SIG-M5 treated with dmso at 0.1 percent for 504 hours (cell line): ENCODE data around the gene SLFN12L.
"Not testable (repeated sequence)": the region's sequence is repeated elsewhere in the genome, so short reads cannot be mapped to it uniquely, and the experiment has no call there.

ENCODE experiments used
- DNase-seq: peaks from one replicate; lab custom pipeline; 2025; ENCODE audit not compliant: unreplicated experiment; lab: John Stamatoyannopoulos, UW

The SLFN12L gene

GRCh38 chr17:35498448-35499178, 38.9 kb downstream of the SLFN12L start:
- DNase-seq: no peak

- no peak for DNase-seq
Measured at GRCh38 chr17:35496451-35497290, 40.8 kb downstream of the SLFN12L start.

GRCh38 chr17:35493040-35493439, 44.4 kb downstream of the SLFN12L start:
- no peak for DNase-seq

GRCh38 chr17:35491417-35491816, 46.1 kb downstream of the SLFN12L start:
- no peak for DNase-seq

- DNase-seq: no peak
Measured at GRCh38 chr17:35489944-35490343, 47.5 kb downstream of the SLFN12L start.

- DNase-seq: no peak
Measured at GRCh38 chr17:35488991-35489390, 48.5 kb downstream of the SLFN12L start.

- peak; percentile 77 for DNase-seq
Measured at GRCh38 chr17:35486920-35487732, 50.4 kb downstream of the SLFN12L start.

GRCh38 chr17:35479271-35479670, 58.2 kb downstream of the SLFN12L start:
- no peak for DNase-seq

GRCh38 chr17:35477248-35477647, 60.2 kb downstream of the SLFN12L start:
- DNase-seq: no peak

GRCh38 chr17:35476283-35476820, 61.1 kb downstream of the SLFN12L start:
- no peak for DNase-seq

GRCh38 chr17:35468475-35468874, 69.0 kb downstream of the SLFN12L start:
- DNase-seq: no peak

- no peak for DNase-seq
Measured at GRCh38 chr17:35467824-35468223, 69.7 kb downstream of the SLFN12L start.

GRCh38 chr17:35460354-35460851, 77.1 kb downstream of the SLFN12L start:
- no peak for DNase-seq

GRCh38 chr17:35454035-35454434, 83.4 kb downstream of the SLFN12L start:
- DNase-seq: not testable (repeated sequence)

GRCh38 chr17:35453171-35453570, 84.3 kb downstream of the SLFN12L start:
- DNase-seq: no peak

GRCh38 chr17:35449371-35449931, 88.0 kb downstream of the SLFN12L start:
- DNase-seq: no peak

- no peak for DNase-seq
Measured at GRCh38 chr17:35448899-35449227, 88.6 kb downstream of the SLFN12L start.

GRCh38 chr17:35448214-35448898, 89.1 kb downstream of the SLFN12L start, which contains the start of gene SLFN13:
Gene SLFN13 (minus strand): TSS chr17:35448766. CDS start chr17:35445680, 3,086 bp downstream.
- DNase-seq: peak; percentile 80

GRCh38 chr17:35447499-35447898, 90.0 kb downstream of the SLFN12L start:
- DNase-seq: no peak

- no peak for DNase-seq
Measured at GRCh38 chr17:35438433-35438832, 99.0 kb downstream of the SLFN12L start.
